ENCODE data around the gene AMN.

DNA sequence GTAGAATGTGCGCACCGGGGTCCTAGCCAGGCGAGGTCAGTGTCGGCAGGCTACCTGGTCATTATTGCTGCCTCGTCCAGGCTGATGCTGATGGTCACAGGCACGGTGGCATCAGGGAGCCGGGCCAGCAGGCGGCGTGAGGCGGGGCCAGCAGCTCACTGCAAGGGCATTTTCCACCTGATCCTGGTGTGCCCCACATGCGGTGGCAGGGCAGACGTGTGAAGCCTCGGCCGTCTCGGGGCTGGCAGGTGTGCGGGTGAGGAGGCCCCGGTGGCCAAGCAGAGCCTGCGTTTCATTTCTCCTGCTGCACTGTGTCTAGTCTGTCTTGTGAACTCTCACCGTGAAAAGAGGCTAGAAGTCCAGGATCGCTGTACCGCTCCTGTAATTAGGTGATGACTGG lies 12.0 kb upstream of the AMN start:
- TF ChIP-seq, protein P1, sequence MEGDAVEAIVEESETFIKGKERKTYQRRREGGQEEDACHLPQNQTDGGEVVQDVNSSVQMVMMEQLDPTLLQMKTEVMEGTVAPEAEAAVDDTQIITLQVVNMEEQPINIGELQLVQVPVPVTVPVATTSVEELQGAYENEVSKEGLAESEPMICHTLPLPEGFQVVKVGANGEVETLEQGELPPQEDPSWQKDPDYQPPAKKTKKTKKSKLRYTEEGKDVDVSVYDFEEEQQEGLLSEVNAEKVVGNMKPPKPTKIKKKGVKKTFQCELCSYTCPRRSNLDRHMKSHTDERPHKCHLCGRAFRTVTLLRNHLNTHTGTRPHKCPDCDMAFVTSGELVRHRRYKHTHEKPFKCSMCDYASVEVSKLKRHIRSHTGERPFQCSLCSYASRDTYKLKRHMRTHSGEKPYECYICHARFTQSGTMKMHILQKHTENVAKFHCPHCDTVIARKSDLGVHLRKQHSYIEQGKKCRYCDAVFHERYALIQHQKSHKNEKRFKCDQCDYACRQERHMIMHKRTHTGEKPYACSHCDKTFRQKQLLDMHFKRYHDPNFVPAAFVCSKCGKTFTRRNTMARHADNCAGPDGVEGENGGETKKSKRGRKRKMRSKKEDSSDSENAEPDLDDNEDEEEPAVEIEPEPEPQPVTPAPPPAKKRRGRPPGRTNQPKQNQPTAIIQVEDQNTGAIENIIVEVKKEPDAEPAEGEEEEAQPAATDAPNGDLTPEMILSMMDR (IDR thresholded peaks at IDR 0.05) = no peak
- TF ChIP-seq POLR2A (IDR thresholded peaks at IDR 0.05) = no peak

All from gastroesophageal sphincter (tissue), 3 donors.